ENCODE measurements around the gene PHF1.

Gene PHF1

DNA sequence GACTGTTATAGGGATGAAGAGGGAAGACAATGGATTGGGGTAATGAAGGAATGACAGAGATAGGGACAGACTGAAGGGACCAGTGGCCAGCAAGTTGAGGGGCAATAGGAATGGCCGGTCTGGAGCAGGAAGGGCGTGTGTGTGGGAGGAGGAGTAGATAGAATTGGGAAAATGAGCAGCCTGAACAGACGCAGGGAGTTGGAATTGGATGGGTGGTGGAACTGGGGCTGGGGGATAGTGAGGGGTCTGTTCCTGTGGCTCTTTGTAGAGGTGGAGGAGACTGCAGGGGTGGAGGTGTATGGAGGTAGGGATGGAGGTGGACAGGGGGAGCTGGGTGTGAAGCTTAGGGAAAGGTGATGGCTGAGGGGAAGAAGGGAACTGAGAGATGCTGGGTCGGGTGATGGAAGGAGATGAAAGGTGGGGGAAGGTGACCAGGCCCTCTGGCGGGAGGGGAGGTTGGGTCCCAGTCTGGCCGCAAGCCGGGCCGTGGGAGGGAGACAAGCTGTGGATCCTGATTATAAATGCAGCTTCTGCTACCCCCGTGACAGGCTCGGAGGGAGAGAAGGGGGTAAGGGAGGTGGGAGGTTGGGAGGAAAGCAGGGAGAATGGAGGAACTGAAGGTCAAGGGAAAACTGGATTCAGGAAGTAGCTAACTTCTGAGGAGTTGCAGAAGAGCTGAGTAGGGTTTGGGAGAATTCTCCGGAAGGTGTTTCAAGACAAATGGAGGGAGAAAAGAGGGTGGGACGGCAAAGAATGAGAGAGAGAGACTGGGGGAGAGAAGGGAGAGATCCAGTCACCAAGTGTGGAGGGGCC is 14.2 kb downstream of the PHF1 start:
- Histone ChIP-seq H3K4me1 (ENCODE audit: low read length) (peaks cover 23% of the 10 kb centered on the region), H3K27me3 (ENCODE audit: low read depth, low read length) (0 out of 2 replicates have a peak, but pooled peaks cover 2% of the 10 kb centered on the region), H3K9ac (ENCODE audit: low read length) (peak overlapping the region; percentile 99), H3K79me2 (ENCODE audit: low read length) (no peaks in the 10 kb centered on the region), H4K20me1 (ENCODE audit: insufficient read depth, low read length) (no peaks in the 10 kb centered on the region), H3K4me2 (ENCODE audit: low read length) (peak overlapping the region; percentile 94), H3K36me3 (replicated peaks; ENCODE audit: low read depth, low read length) (no peaks in the 10 kb centered on the region), H3K27ac (ENCODE audit: low read length) (peak overlapping the region; percentile 74), H2AFZ (ENCODE audit: low read depth, low read length) (0 out of 2 replicates have a peak overlapping the region, but pooled peaks have one; percentile 45), H3K4me3 (ENCODE audit: low read length) (peak overlapping the region; percentile 100), H3K9me3 (ENCODE audit: insufficient read depth, low read length) (no peaks in the 10 kb centered on the region)
- TF ChIP-seq, protein P1, sequence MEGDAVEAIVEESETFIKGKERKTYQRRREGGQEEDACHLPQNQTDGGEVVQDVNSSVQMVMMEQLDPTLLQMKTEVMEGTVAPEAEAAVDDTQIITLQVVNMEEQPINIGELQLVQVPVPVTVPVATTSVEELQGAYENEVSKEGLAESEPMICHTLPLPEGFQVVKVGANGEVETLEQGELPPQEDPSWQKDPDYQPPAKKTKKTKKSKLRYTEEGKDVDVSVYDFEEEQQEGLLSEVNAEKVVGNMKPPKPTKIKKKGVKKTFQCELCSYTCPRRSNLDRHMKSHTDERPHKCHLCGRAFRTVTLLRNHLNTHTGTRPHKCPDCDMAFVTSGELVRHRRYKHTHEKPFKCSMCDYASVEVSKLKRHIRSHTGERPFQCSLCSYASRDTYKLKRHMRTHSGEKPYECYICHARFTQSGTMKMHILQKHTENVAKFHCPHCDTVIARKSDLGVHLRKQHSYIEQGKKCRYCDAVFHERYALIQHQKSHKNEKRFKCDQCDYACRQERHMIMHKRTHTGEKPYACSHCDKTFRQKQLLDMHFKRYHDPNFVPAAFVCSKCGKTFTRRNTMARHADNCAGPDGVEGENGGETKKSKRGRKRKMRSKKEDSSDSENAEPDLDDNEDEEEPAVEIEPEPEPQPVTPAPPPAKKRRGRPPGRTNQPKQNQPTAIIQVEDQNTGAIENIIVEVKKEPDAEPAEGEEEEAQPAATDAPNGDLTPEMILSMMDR (IDR thresholded peaks at IDR 0.05; ENCODE audit: low read depth, low read length) = no peak
- no peak for TF ChIP-seq EZH2phosphoT487 (IDR thresholded peaks at IDR 0.05; ENCODE audit: low read depth)

GRCh38 chr6:33425668-33426577 is 15.1 kb downstream of the PHF1 start:
- Histone ChIP-seq H3K4me3 (ENCODE audit: low read length) (peak overlapping the region; percentile 100), H3K36me3 (replicated peaks; ENCODE audit: low read depth, low read length) (no peaks in the 10 kb centered on the region), H3K4me2 (ENCODE audit: low read length) (peak overlapping the region; percentile 94), H2AFZ (ENCODE audit: low read depth, low read length) (peak overlapping the region; percentile 83; the same call in 1 of the 2 replicates), H3K27me3 (ENCODE audit: low read depth, low read length) (0 out of 2 replicates have a peak, but pooled peaks cover 2% of the 10 kb centered on the region), H3K9me3 (ENCODE audit: insufficient read depth, low read length) (no peaks in the 10 kb centered on the region), H4K20me1 (ENCODE audit: insufficient read depth, low read length) (no peaks in the 10 kb centered on the region), H3K27ac (ENCODE audit: low read length) (peak overlapping the region; percentile 74), H3K4me1 (ENCODE audit: low read length) (peaks cover 32% of the 10 kb centered on the region), H3K79me2 (ENCODE audit: low read length) (no peaks in the 10 kb centered on the region), H3K9ac (ENCODE audit: low read length) (peak overlapping the region; percentile 99)
- no peak for TF ChIP-seq EZH2phosphoT487 (IDR thresholded peaks at IDR 0.05; ENCODE audit: low read depth)
- TF ChIP-seq, protein P1 (IDR thresholded peaks at IDR 0.05; ENCODE audit: low read depth, low read length) = peak; percentile 44

DNA sequence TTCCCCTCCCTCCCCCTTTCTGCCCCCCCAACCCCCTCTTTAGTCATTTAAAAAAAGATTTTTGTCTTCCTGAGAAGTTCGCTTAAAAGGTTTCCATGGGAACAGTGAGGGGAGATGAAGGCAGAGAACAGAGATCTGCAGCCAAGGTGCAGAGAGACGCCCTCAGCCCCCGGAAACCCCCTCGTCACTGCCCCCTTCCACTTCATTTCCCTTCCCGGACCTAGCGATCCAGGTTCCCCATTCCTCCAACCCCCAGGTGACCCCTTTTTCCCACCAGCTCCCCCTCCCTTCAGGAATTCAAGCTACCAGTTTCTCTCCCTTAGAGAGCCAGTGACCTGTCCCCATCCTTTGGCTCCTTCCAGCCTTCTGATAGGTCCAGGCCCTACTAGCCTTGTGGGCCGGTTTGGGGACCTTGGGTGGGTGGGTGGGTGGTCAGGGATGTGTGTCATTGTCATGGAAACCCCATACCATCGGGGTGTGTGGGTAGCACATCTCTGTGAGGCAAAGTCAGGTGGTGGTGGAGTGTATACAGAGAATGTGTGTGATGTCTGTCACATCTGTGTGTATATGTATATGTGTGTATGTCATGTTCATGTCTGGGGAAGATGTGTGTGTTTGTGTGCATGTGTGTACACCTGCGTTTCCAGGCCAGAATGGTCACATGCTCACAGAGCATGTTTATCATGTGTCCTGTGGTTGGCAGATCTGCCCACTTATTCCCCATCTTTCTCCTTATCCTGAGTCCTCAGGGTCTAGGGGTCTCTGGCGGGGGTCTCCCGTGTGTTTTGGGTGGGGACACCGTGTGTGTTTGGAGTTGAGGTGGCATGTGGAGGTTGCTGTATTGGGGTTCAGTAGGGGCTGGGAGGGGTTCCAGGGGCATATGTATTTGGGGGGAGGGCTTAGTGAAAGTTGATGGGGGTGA is 16.0 kb downstream of the PHF1 start:
- H4K20me1 ChIP-seq (ENCODE audit: insufficient read depth, low read length) = no peaks in the 10 kb centered on the region
- no peaks in the 10 kb centered on the region for H3K27me3 ChIP-seq (ENCODE audit: low read depth, low read length)
- H3K36me3 ChIP-seq (replicated peaks; ENCODE audit: low read depth, low read length) = no peaks in the 10 kb centered on the region
- H3K4me2 ChIP-seq (ENCODE audit: low read length) = peak overlapping the region; percentile 94
- TF ChIP-seq, protein P1 (IDR thresholded peaks at IDR 0.05; ENCODE audit: low read depth, low read length) = no peak
- TF ChIP-seq EZH2phosphoT487 (IDR thresholded peaks at IDR 0.05; ENCODE audit: low read depth) = no peak
- H3K79me2 ChIP-seq (ENCODE audit: low read length) = no peaks in the 10 kb centered on the region
- peaks cover 41% of the 10 kb centered on the region for H3K4me1 ChIP-seq (ENCODE audit: low read length)
- peak overlapping the region; percentile 74 for H3K27ac ChIP-seq (ENCODE audit: low read length)
- H3K9me3 ChIP-seq (ENCODE audit: insufficient read depth, low read length) = no peaks in the 10 kb centered on the region
- H3K4me3 ChIP-seq (ENCODE audit: low read length) = peak overlapping the region; percentile 100
- H3K9ac ChIP-seq (ENCODE audit: low read length) = peak overlapping the region; percentile 99; the same call in 1 of the 2 replicates
- H2AFZ ChIP-seq (ENCODE audit: low read depth, low read length) = no peak overlapping the region

All from OCI-LY3 (cell line).